Neutrophil (primary cell): ENCODE results near the gene TNRC6B.
"Not testable (repeated sequence)": the region's sequence is repeated elsewhere in the genome, so short reads cannot be mapped to it uniquely, and the experiment has no call there.

ENCODE experiments used
- H3K27ac ChIP-seq: fragments of 200-600 bp; sonication (generic); 2 replicates; pipeline ENCODE4 v1.5.1; 2016; ENCODE audit warnings: mild to moderate bottlenecking, moderate library complexity
- H3K27me3 ChIP-seq: fragments of 200-600 bp; sonication (generic); 2 replicates; pipeline ENCODE4 v1.6.0; 2016; ENCODE audit warnings: mild to moderate bottlenecking
- H3K36me3 ChIP-seq: fragments of 200-600 bp; sonication (generic); 2 replicates; pipeline ENCODE4 v1.5.1; 2017
- H3K4me1 ChIP-seq, 2 experiments: fragments of 200-600 bp in 1 of 2; sonication (generic) in 1 of 2; 1 replicate in 1 of 2; 2 replicates in 1 of 2; pipeline versions ENCODE4 v1.5.1 to v1.6.1; 2013 to 2016; ENCODE audit warnings: low read depth in 1 of 2, low read length in 1 of 2, mild to moderate bottlenecking in 1 of 2, moderate library complexity in 1 of 2; ENCODE audit not compliant: control insufficient read depth in 1 of 2, insufficient read depth in 1 of 2
- H3K4me3 ChIP-seq, 2 experiments: fragments of 200-600 bp in 1 of 2; sonication (generic) in 1 of 2; 1 replicate in 1 of 2; 2 replicates in 1 of 2; pipeline ENCODE4 v1.5.1; 2013 to 2016; ENCODE audit warnings: low read depth in 1 of 2, low read length in 1 of 2, mild to moderate bottlenecking in 1 of 2, moderate library complexity in 1 of 2
- H3K9me3 ChIP-seq: fragments of 200-600 bp; sonication (generic); 2 replicates; pipeline ENCODE4 v1.5.1; 2016
- TF ChIP-seq, protein P1 (sequence below): fragments of 200-600 bp; sonication (generic); IDR thresholded peaks from 2 replicates; pipeline ENCODE4 v1.5.1; 2016; ENCODE audit warnings: antibody characterized with exemption

Gene TNRC6B

DNA sequence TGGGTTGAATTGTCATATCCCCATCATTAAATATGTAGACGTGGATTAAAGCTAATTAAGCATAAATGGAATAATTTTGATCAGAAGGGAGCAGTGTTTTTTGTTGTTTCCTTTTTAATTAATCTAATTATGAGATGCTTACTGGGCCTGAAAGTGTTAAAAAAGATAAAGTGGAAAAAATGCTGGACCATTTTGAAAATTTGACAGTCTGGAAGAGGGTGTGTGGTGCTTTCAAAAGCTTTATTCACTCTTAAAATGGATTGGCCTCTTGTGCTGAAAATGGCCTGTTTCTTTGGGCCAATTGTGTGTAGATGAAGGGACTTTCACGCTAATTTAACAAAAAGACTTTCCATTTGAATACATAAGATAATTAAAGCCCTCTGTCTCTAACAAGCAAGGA is 1.8 kb downstream of the TNRC6B start:
- Histone ChIP-seq H3K27ac (peak overlapping the region; percentile 80), H3K36me3 (no peaks in the 10 kb centered on the region), H3K4me1 (peaks cover 80 to 82% of the 10 kb centered on the region in 2 experiments), H3K27me3 (no peaks in the 10 kb centered on the region), H3K4me3 (peak overlapping the region; percentile 59 to 60), H3K9me3 (no peaks in the 10 kb centered on the region)
- TF ChIP-seq, protein P1, sequence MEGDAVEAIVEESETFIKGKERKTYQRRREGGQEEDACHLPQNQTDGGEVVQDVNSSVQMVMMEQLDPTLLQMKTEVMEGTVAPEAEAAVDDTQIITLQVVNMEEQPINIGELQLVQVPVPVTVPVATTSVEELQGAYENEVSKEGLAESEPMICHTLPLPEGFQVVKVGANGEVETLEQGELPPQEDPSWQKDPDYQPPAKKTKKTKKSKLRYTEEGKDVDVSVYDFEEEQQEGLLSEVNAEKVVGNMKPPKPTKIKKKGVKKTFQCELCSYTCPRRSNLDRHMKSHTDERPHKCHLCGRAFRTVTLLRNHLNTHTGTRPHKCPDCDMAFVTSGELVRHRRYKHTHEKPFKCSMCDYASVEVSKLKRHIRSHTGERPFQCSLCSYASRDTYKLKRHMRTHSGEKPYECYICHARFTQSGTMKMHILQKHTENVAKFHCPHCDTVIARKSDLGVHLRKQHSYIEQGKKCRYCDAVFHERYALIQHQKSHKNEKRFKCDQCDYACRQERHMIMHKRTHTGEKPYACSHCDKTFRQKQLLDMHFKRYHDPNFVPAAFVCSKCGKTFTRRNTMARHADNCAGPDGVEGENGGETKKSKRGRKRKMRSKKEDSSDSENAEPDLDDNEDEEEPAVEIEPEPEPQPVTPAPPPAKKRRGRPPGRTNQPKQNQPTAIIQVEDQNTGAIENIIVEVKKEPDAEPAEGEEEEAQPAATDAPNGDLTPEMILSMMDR, result no peak

DNA sequence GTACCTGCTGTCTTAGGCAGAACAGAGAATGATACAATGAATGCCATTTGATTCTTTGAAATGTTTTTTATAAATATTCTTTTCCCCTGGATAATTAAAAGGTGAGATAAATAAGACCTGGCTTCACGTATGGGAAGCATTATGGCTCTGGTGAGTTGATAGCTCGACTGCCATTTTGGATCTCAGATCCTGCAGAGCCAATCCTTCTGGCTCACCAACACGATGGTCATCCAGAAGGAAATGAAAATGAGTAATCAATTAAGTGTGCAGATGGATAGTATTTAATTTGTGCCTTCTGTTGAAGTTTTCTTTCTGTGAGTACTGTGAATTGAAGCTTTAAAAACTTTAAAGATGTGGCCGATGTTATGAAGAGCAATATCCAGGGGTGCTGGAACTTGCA is 2.7 kb downstream of the TNRC6B start:
- peak overlapping the region; percentile 80 for H3K27ac ChIP-seq
- no peaks in the 10 kb centered on the region for H3K9me3 ChIP-seq
- H3K27me3 ChIP-seq, result no peaks in the 10 kb centered on the region
- TF ChIP-seq, protein P1, result no peak
- peaks cover 82 to 91% of the 10 kb centered on the region in 2 experiments for H3K4me1 ChIP-seq
- no peak overlapping the region for H3K4me3 ChIP-seq
- H3K36me3 ChIP-seq, result no peaks in the 10 kb centered on the region

DNA sequence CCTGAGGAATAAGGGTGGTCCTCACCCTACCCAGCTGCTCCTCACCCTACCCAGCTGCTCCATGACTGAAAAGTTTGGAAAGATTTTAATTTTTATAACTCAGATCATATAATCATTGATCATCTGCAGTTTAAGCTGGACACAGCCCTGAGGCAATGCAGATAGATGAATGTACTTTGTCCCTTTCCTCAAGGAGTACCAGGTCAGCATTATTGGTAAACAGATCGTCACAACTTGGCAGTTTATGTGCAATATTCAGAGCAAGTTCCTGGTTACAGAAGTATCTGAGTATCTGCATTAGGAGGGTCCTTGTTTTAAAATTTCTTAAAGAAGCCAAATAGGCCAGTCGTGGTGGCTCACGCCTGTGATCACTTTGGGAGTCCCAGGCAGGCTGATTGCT is 3.6 kb downstream of the TNRC6B start:
- no peaks in the 10 kb centered on the region for H3K36me3 ChIP-seq
- TF ChIP-seq, protein P1, result no peak
- no peaks in the 10 kb centered on the region for H3K27me3 ChIP-seq
- peaks cover 82 to 91% of the 10 kb centered on the region in 2 experiments for H3K4me1 ChIP-seq
- H3K9me3 ChIP-seq, result no peaks in the 10 kb centered on the region
- no peak overlapping the region for H3K4me3 ChIP-seq
- peak overlapping the region; percentile 80 for H3K27ac ChIP-seq

DNA sequence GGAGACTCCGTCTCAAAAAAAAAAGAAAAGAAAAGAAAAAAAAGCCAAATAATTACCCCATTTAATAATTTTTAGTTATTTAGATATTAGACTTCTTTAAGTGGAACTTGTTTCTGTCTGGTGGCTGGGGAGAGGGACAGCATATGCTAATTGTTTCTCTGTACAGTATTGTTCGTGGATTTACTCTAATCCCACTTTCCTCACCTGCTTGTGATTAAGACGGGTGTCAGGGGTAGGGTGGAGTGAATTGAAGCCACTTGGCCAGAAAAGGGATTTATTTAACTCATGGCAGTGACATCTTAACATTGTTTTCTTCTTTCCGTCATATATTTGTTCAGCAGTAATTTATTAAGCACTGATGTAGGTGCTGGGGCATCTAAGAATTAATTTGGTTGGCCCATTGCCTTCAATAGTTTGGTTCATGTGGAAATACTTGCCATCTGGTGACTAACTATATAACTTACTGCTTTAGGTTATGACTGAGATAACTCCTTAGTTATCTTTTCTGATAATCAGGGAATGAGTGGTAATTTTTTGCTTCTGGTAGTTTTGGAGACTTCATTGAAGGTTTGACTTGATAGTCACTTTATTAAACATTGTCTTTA is 4.6 kb downstream of the TNRC6B start:
- Histone ChIP-seq H3K27ac (peak overlapping the region; percentile 80), H3K27me3 (no peaks in the 10 kb centered on the region), H3K4me3 (peak overlapping the region in 1 of 2 experiments; percentile 22), H3K36me3 (no peaks in the 10 kb centered on the region), H3K4me1 (peaks cover 73 to 81% of the 10 kb centered on the region in 2 experiments), H3K9me3 (no peaks in the 10 kb centered on the region)
- TF ChIP-seq, protein P1, result no peak

DNA sequence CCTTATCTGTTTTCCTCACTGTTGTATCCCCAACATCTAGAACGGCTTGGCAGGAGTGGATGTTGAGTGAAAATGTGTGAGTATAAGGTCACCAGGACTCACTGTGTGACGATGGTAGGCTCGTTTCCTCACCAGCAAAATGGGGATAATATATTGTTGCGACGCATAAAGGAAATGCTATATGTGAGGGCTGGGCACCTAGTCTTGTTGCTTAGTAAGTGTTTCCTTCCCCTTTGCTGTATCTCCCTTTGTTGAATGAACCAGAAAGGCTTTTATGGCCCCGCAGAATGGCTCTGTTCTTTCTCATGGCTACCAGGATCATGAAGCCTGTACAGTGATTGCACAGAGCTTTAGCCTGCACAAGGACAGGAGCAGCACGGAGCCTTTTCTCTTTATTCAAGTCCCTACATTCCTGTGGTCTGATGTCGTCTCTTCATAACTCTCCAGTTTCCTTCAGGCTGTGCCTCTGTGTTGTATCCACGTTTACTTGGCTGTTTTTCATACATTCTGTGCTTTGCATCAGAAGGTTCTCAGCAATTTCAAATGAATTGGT is 5.4 kb downstream of the TNRC6B start:
- Histone ChIP-seq H3K27me3 (no peaks in the 10 kb centered on the region), H3K4me3 (peak overlapping the region; percentile 22 to 36), H3K4me1 (peaks cover 66 to 73% of the 10 kb centered on the region in 2 experiments), H3K9me3 (no peaks in the 10 kb centered on the region), H3K27ac (peak overlapping the region; percentile 80), H3K36me3 (no peaks in the 10 kb centered on the region)
- TF ChIP-seq, protein P1, result no peak

DNA sequence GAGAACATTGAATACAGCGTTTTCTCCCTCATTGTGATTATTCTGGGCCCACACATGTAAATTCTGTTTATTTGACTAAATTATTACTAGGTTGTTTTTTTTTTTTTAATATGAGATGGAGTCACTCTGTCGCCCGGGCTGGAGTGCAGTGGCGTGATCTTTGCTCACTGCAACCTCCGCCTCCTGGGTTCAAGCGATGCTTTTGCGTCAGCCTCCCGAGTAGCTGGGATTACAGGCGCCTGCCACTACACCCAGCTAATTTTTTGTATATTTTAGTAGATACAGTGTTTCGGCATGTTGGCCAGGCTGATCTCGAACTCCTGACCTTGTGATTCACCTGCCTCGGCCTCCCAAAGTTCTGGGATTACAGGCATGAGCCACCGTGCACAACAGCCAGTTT is 5.9 kb downstream of the TNRC6B start:
- H3K4me3 ChIP-seq, result peak overlapping the region in 1 of 2 experiments; percentile 22

More for the DNA sequence above, 5.9 kb downstream of the TNRC6B start:
- not testable (repeated sequence) for H3K27me3 ChIP-seq, H3K9me3 ChIP-seq, H3K36me3 ChIP-seq
- Histone ChIP-seq H3K4me1 (peaks cover 61 to 68% of the 10 kb centered on the region in 2 experiments), H3K27ac (peak overlapping the region; percentile 80)
